Measurements from ENCODE around the gene TAF6. TPM values are rescaled to one million over a fixed set of nuclear protein-coding genes. Genes with fewer than 3 reads are reported as not detected.
A peak's percentile ranks its signal among the peaks of the same experiment; 100 is the strongest.

Gene TAF6
- total RNA-seq, 1 donor from 2014 or later = 39.4 TPM

GRCh38 chr7:100091411-100092181 is 27.6 kb downstream of the TAF6 start:
- intact Hi-C loops (cut with DNase I) = no loop called here
- Histone ChIP-seq H3K9me3 (no peaks in the 10 kb centered on the region), H3K4me3 (no peak overlapping the region), H3K27ac (no peak overlapping the region), H3K4me1 (peaks cover 25% of the 10 kb centered on the region), H3K36me3 (peaks cover 63% of the 10 kb centered on the region), H3K27me3 (ENCODE audit: low read depth) (no peaks in the 10 kb centered on the region)
- no peak for TF ChIP-seq CTCF (IDR thresholded peaks at IDR 0.05)
- ATAC-seq (no peak), DNase-seq (no peak)

GRCh38 chr7:100090527-100091410 is 28.4 kb downstream of the TAF6 start:
- peaks cover 25% of the 10 kb centered on the region for H3K4me1 ChIP-seq
- H3K4me3 ChIP-seq = no peak overlapping the region
- ATAC-seq (no peak), DNase-seq (no peak)
- H3K9me3 ChIP-seq = no peaks in the 10 kb centered on the region
- no peaks in the 10 kb centered on the region for H3K27me3 ChIP-seq (ENCODE audit: low read depth)
- intact Hi-C loops (cut with DNase I) = no loop called here
- H3K27ac ChIP-seq = no peak overlapping the region
- TF ChIP-seq CTCF (IDR thresholded peaks at IDR 0.05) = no peak
- peaks cover 54% of the 10 kb centered on the region for H3K36me3 ChIP-seq

GRCh38 chr7:100089458-100090196 is 29.5 kb downstream of the TAF6 start:
- ATAC-seq = no peak
- Histone ChIP-seq H3K4me1 (peaks cover 25% of the 10 kb centered on the region), H3K9me3 (no peaks in the 10 kb centered on the region), H3K27me3 (ENCODE audit: low read depth) (no peaks in the 10 kb centered on the region), H3K36me3 (peaks cover 43% of the 10 kb centered on the region), H3K27ac (peak overlapping the region; percentile 84), H3K4me3 (peak overlapping the region; percentile 89)
- no peak for TF ChIP-seq CTCF (IDR thresholded peaks at IDR 0.05)
- intact Hi-C loops (cut with DNase I) = no loop called here
- no peak for DNase-seq

- DNase-seq (peak; percentile 91), ATAC-seq (peak; percentile 93 to 94)
- peaks cover 25% of the 10 kb centered on the region for H3K4me1 ChIP-seq
- no peak for TF ChIP-seq CTCF (IDR thresholded peaks at IDR 0.05)
- H3K4me3 ChIP-seq = peak within 1 kb of the TSS; percentile 89
- no peaks in the 10 kb centered on the region for H3K9me3 ChIP-seq
- peak within 1 kb of the TSS; percentile 84 for H3K27ac ChIP-seq
- no peaks in the 10 kb centered on the region for H3K27me3 ChIP-seq (ENCODE audit: low read depth)
- peaks cover 35% of the 10 kb centered on the region for H3K36me3 ChIP-seq
- intact Hi-C loops (cut with DNase I) = no loop called here
Measured at GRCh38 chr7:100088621-100089457, 30.3 kb downstream of the TAF6 start, which contains the start of gene COPS6. TSS of gene COPS6 (plus strand) at chr7:100088969. CDS start at chr7:100088991, 22 bp downstream.

All from lower lobe of right lung (tissue), 2 donors.